Measurements from ENCODE around the gene ZNF181. TPM values are rescaled to one million over a fixed set of nuclear protein-coding genes. Genes with fewer than 3 reads are reported as not detected.

ZNF181 gene
- total RNA-seq, 1 experiment from 2014 or later, result 8.2 TPM

DNA sequence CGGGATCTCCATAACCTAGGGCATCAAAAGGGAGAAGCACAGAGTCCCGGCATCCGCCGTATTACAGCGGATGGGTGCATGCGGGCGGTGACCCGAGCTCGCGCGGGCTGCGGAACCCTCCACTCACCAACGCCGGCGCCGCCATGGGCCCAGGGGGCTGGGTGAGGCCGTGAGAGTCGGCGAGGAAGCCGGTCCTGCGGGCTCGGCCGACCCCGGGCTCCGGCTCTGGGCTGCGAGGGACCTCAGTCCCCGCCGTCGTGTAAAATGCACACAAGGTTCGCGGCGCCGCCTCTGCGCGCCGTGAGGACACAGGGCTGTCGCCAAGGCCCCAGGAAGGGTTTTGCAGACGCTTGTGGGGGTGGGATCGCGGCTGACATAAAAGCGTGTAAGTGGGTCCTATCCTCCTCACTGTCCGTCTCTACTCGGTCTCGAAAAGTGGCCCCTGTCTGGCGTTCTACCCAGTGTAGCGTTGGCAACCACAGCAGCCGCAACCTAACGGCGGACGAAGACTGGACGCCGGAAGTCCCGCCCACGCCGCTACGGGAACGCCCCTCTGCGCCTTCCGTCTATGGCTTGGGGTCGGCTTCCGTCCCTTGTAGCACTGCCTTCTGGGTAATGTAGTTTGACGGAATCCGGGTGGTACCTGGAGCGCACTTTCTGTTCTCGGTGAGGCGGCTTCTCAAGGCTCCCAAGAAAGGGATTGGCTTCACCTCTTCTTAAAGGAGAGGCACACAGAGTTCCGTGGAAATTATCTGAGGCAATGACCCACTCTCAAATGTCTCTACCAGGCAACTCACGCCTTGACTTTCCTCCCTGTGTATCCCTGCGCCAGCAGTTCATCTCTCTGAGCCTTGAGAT, 38.9 kb downstream of the ZNF181 start, which contains the start of gene ZNF599:
ZNF599 (minus strand) TSS at position 519 of the 858 bp plus-strand sequence; CDS start at position 145, 374 bp downstream.
- ChIA-PET CTCF (no interaction called here), POLR2A (ENCODE audit: low non-redundant PET) (no interaction called here)
- BruUV-seq (replicated peaks), result TSS peak; percentile 67
- no peak for TF ChIP-seq EZH2 (IDR thresholded peaks at IDR 0.05; ENCODE audit: borderline replicate concordance, low read depth, low read length, poor library complexity, severe bottlenecking)
- TF ChIP-seq, protein P1, sequence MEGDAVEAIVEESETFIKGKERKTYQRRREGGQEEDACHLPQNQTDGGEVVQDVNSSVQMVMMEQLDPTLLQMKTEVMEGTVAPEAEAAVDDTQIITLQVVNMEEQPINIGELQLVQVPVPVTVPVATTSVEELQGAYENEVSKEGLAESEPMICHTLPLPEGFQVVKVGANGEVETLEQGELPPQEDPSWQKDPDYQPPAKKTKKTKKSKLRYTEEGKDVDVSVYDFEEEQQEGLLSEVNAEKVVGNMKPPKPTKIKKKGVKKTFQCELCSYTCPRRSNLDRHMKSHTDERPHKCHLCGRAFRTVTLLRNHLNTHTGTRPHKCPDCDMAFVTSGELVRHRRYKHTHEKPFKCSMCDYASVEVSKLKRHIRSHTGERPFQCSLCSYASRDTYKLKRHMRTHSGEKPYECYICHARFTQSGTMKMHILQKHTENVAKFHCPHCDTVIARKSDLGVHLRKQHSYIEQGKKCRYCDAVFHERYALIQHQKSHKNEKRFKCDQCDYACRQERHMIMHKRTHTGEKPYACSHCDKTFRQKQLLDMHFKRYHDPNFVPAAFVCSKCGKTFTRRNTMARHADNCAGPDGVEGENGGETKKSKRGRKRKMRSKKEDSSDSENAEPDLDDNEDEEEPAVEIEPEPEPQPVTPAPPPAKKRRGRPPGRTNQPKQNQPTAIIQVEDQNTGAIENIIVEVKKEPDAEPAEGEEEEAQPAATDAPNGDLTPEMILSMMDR (conservative IDR thresholded peaks at IDR 0.05; ENCODE audit: low read depth, low read length), result no peak
- no peaks in the 10 kb centered on the region for H3K9me3 ChIP-seq (ENCODE audit: low read depth, low read length, poor library complexity, severe bottlenecking)
- H3K27me3 ChIP-seq (replicated peaks; ENCODE audit: insufficient read depth, low read depth, low read length, poor library complexity), result no peaks in the 10 kb centered on the region
- H3K27ac ChIP-seq (ENCODE audit: low read depth, low read length, poor library complexity, severe bottlenecking), result peak within 1 kb of the TSS; percentile 70
- peak within 1 kb of the TSS; percentile 84 for H3K4me3 ChIP-seq (ENCODE audit: low read depth, low read length, poor library complexity, severe bottlenecking)
- no peaks in the 10 kb centered on the region for H3K4me1 ChIP-seq (ENCODE audit: insufficient read depth, low read length, poor library complexity, severe bottlenecking)
- intact Hi-C loops (cut with micrococcal nuclease; ENCODE audit: unreplicated experiment), result loop anchor here (2.0 kb wide), 1 partner anchor 38 kb away; the partner anchor contains the start of gene ZNF181
- no peaks in the 10 kb centered on the region for H3K36me3 ChIP-seq (ENCODE audit: insufficient read depth, low read length, poor library complexity, severe bottlenecking)
- DNase-seq (ENCODE audit: low spot score), result peak; percentile 94

DNA sequence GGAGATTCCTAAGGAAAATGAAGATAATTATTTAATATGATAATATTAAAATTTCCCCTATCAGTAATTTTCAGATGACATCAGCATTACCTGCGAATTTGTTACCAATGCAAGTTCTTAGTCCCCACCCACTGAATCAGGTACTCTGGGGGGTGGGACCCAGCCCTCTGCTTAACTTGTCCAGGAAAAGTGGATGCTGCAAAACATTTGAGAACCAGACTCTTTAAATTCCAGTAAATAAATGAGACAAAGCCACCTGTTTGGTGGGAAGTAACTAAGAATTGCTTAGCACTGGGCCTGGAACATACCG, 39.5 kb downstream of the ZNF181 start:
- no peaks in the 10 kb centered on the region for H3K9me3 ChIP-seq (ENCODE audit: low read depth, low read length, poor library complexity, severe bottlenecking)
- no peaks in the 10 kb centered on the region for H3K4me1 ChIP-seq (ENCODE audit: insufficient read depth, low read length, poor library complexity, severe bottlenecking)
- ChIA-PET CTCF (no interaction called here), POLR2A (ENCODE audit: low non-redundant PET) (no interaction called here)
- no peaks in the 10 kb centered on the region for H3K36me3 ChIP-seq (ENCODE audit: insufficient read depth, low read length, poor library complexity, severe bottlenecking)
- no peak for DNase-seq (ENCODE audit: low spot score)
- TF ChIP-seq, protein P1 (conservative IDR thresholded peaks at IDR 0.05; ENCODE audit: low read depth, low read length), result no peak
- no peak for TF ChIP-seq EZH2 (IDR thresholded peaks at IDR 0.05; ENCODE audit: borderline replicate concordance, low read depth, low read length, poor library complexity, severe bottlenecking)
- no peak overlapping the region for H3K27ac ChIP-seq (ENCODE audit: low read depth, low read length, poor library complexity, severe bottlenecking)
- no TSS peak for BruUV-seq (replicated peaks)
- intact Hi-C loops (cut with micrococcal nuclease; ENCODE audit: unreplicated experiment), result loop anchor here (2.0 kb wide), 1 partner anchor 39 kb away; the partner anchor contains the start of gene ZNF181
- H3K4me3 ChIP-seq (ENCODE audit: low read depth, low read length, poor library complexity, severe bottlenecking), result peak overlapping the region; percentile 84
- H3K27me3 ChIP-seq (replicated peaks; ENCODE audit: insufficient read depth, low read depth, low read length, poor library complexity), result no peaks in the 10 kb centered on the region

DNA sequence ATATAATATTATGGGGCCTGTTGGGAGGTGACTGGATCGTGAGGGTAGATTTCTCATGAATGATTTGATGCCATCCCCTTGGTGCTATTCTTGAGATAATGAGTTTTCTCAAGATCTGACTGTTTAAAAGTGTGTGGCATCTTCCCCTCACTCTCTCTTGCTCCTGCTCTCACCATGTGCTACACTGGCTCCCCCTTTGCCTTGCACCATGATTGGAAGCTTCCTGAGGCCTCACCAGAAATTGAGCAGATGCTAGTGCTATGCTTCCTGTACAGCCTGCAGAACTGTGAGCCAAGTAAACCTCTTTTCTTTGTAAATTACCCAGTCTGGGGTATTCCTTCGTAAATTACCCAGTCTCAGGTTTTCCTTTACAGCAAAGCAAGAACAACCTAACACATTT, 40.8 kb downstream of the ZNF181 start:
- BruUV-seq (replicated peaks), result no TSS peak
- CTCF ChIA-PET, result no interaction called here
- Histone ChIP-seq H3K27me3 (replicated peaks; ENCODE audit: insufficient read depth, low read depth, low read length, poor library complexity) (no peaks in the 10 kb centered on the region), H3K9me3 (ENCODE audit: low read depth, low read length, poor library complexity, severe bottlenecking) (no peaks in the 10 kb centered on the region), H3K4me3 (ENCODE audit: low read depth, low read length, poor library complexity, severe bottlenecking) (no peak overlapping the region), H3K4me1 (ENCODE audit: insufficient read depth, low read length, poor library complexity, severe bottlenecking) (no peaks in the 10 kb centered on the region), H3K27ac (ENCODE audit: low read depth, low read length, poor library complexity, severe bottlenecking) (no peak overlapping the region), H3K36me3 (ENCODE audit: insufficient read depth, low read length, poor library complexity, severe bottlenecking) (no peaks in the 10 kb centered on the region)
- TF ChIP-seq EZH2 (IDR thresholded peaks at IDR 0.05; ENCODE audit: borderline replicate concordance, low read depth, low read length, poor library complexity, severe bottlenecking), result no peak
- no peak for DNase-seq (ENCODE audit: low spot score)
- intact Hi-C loops (cut with micrococcal nuclease; ENCODE audit: unreplicated experiment), result no loop called here
- POLR2A ChIA-PET (ENCODE audit: low non-redundant PET), result no interaction called here
